ENCODE data around the gene CHRNB4.

GRCh38 chr15:78685159-78685921 lies 44.3 kb upstream of the CHRNB4 start:
- TF ChIP-seq, protein P1, sequence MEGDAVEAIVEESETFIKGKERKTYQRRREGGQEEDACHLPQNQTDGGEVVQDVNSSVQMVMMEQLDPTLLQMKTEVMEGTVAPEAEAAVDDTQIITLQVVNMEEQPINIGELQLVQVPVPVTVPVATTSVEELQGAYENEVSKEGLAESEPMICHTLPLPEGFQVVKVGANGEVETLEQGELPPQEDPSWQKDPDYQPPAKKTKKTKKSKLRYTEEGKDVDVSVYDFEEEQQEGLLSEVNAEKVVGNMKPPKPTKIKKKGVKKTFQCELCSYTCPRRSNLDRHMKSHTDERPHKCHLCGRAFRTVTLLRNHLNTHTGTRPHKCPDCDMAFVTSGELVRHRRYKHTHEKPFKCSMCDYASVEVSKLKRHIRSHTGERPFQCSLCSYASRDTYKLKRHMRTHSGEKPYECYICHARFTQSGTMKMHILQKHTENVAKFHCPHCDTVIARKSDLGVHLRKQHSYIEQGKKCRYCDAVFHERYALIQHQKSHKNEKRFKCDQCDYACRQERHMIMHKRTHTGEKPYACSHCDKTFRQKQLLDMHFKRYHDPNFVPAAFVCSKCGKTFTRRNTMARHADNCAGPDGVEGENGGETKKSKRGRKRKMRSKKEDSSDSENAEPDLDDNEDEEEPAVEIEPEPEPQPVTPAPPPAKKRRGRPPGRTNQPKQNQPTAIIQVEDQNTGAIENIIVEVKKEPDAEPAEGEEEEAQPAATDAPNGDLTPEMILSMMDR (IDR thresholded peaks at IDR 0.05; ENCODE audit: extremely low read depth in 1 of 2, insufficient read depth in 1 of 2, low read depth in 1 of 2, low read length in 2 of 2), result no peak
- no peak for TF ChIP-seq POLR2AphosphoS5 (IDR thresholded peaks at IDR 0.05; ENCODE audit: insufficient read depth, low read depth, low read length)
- no peak for TF ChIP-seq POLR2A (IDR thresholded peaks at IDR 0.05; ENCODE audit: low read depth, low read length)

Measured in endothelial cell of umbilical vein (primary cell).